Breast epithelium (tissue), 4 donors: ENCODE results near the gene MTCL1. TPM values are rescaled to one million over a fixed set of nuclear protein-coding genes. Genes with fewer than 3 reads are reported as not detected.

Experiments
- DNase-seq, 2 donors: peaks; one replicate each; pipeline ENCODE4 v3.0.0-alpha.2; 2019; ENCODE audit warnings: low spot score in 2 of 2
- H3K27ac ChIP-seq, 2 donors: fragments of 200-600 bp; sonication (generic) in 1 of 2; one replicate each; pipeline ENCODE4 v1.5.1; 2016 to 2019; ENCODE audit warnings: mild to moderate bottlenecking in 1 of 2
- H3K27me3 ChIP-seq, 2 donors: fragments of 200-600 bp; sonication (generic) in 1 of 2; one replicate each; pipeline versions ENCODE4 v1.5.1 to v1.6.0; 2017 to 2019; ENCODE audit warnings: control low read depth in 1 of 2, mild to moderate bottlenecking in 1 of 2
- H3K36me3 ChIP-seq: fragments of 200-600 bp; one replicate; pipeline ENCODE4 v1.5.1; 2019
- H3K4me1 ChIP-seq, 2 donors: fragments of 200-600 bp; sonication (generic); one replicate each; pipeline ENCODE4 v1.5.1; 2016 to 2019; ENCODE audit warnings: control low read depth in 1 of 2
- H3K4me3 ChIP-seq, 3 donors: fragments of 200-600 bp; sonication (generic); 1 replicate in 2 of 3; 2 replicates in 1 of 3; pipeline ENCODE4 v1.5.1; 2016 to 2019; ENCODE audit warnings: mild to moderate bottlenecking in 3 of 3, moderate library complexity in 2 of 3
- H3K9me3 ChIP-seq, 2 donors: fragments of 200-600 bp; sonication (generic) in 1 of 2; one replicate each; pipeline ENCODE4 v1.5.1; 2016 to 2019; ENCODE audit warnings: control low read depth in 1 of 2
- POLR2A ChIP-seq: fragments of 450-650 bp; IDR thresholded peaks from one replicate; pipeline ENCODE4 v1.6.1; 2016; ENCODE audit warnings: antibody characterized with exemption, mild to moderate bottlenecking, moderate library complexity
- POLR2AphosphoS5 ChIP-seq, 3 donors: sonication (generic); formaldehyde crosslinking; IDR thresholded peaks; one replicate each; pipeline ENCODE4 v1.6.1; 2017; ENCODE audit warnings: antibody characterized with exemption in 3 of 3
- intact Hi-C: fragments of 100-400 bp; cut with DNase I; formaldehyde crosslinking; loops from one replicate; pipeline ENCODE4 v1.15.1; 2023; ENCODE audit warnings: low total_unique reads
- total RNA-seq, 3 donors: library from RNA; depleted of rRNA; stranded (reverse); fragments of >200 nt; gene quantifications; one replicate each; pipeline ENCODE4 v1.1.0, GENCODE V29; 2016
- TF ChIP-seq, protein P1 (sequence below), 3 donors: fragments of 450-650 bp; IDR thresholded peaks; one replicate each; pipeline ENCODE4 v1.5.1; 2016 to 2017; ENCODE audit warnings: antibody characterized with exemption in 3 of 3, mild to moderate bottlenecking in 3 of 3, moderate library complexity in 3 of 3

Gene MTCL1
- total RNA-seq, 3 donors from 2014 or later = 4.9 to 9.1 (median 7.2) TPM

- H3K27ac ChIP-seq = no peak overlapping the region
- no peak for DNase-seq
- no peaks in the 10 kb centered on the region for H3K4me1 ChIP-seq
- H3K36me3 ChIP-seq = no peaks in the 10 kb centered on the region
- no peaks in the 10 kb centered on the region for H3K9me3 ChIP-seq
- H3K4me3 ChIP-seq = no peak overlapping the region
- intact Hi-C loops = no loop called here
- no peak for TF ChIP-seq POLR2AphosphoS5 (IDR thresholded peaks at IDR 0.05)
- TF ChIP-seq, protein P1, sequence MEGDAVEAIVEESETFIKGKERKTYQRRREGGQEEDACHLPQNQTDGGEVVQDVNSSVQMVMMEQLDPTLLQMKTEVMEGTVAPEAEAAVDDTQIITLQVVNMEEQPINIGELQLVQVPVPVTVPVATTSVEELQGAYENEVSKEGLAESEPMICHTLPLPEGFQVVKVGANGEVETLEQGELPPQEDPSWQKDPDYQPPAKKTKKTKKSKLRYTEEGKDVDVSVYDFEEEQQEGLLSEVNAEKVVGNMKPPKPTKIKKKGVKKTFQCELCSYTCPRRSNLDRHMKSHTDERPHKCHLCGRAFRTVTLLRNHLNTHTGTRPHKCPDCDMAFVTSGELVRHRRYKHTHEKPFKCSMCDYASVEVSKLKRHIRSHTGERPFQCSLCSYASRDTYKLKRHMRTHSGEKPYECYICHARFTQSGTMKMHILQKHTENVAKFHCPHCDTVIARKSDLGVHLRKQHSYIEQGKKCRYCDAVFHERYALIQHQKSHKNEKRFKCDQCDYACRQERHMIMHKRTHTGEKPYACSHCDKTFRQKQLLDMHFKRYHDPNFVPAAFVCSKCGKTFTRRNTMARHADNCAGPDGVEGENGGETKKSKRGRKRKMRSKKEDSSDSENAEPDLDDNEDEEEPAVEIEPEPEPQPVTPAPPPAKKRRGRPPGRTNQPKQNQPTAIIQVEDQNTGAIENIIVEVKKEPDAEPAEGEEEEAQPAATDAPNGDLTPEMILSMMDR (IDR thresholded peaks at IDR 0.05) = no peak
- TF ChIP-seq POLR2A = no peak
- H3K27me3 ChIP-seq = no peaks in the 10 kb centered on the region
Measured at GRCh38 chr18:8742387-8743361, 37.3 kb downstream of the MTCL1 start.

DNA sequence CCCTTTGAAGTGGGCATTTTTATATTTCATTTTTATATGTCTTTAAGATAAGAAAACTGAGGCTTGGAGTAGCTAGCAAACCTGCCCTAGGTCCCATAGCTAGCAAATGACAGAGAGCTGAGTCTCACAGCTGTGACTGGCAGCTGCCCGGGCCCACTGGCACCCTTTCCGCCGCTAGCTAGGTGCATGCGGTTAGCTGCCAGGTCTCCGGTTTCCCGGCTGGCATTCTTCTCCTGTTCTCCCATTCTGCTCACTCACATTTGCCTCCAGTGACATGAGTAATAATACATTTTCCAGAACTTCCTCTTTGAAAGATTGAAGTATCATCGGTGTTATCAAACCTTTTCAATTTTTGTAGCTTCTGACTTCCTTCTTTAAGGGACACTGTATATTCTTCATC is 38.7 kb downstream of the MTCL1 start:
- intact Hi-C loops = no loop called here
- no peak overlapping the region for H3K27ac ChIP-seq
- H3K4me3 ChIP-seq = no peak overlapping the region
- H3K36me3 ChIP-seq = no peaks in the 10 kb centered on the region
- no peaks in the 10 kb centered on the region for H3K9me3 ChIP-seq
- H3K27me3 ChIP-seq = no peaks in the 10 kb centered on the region
- no peaks in the 10 kb centered on the region for H3K4me1 ChIP-seq
- no peak for DNase-seq
- TF ChIP-seq POLR2AphosphoS5 (IDR thresholded peaks at IDR 0.05) (no peak), POLR2A (no peak)
- TF ChIP-seq, protein P1 (IDR thresholded peaks at IDR 0.05) = no peak

DNA sequence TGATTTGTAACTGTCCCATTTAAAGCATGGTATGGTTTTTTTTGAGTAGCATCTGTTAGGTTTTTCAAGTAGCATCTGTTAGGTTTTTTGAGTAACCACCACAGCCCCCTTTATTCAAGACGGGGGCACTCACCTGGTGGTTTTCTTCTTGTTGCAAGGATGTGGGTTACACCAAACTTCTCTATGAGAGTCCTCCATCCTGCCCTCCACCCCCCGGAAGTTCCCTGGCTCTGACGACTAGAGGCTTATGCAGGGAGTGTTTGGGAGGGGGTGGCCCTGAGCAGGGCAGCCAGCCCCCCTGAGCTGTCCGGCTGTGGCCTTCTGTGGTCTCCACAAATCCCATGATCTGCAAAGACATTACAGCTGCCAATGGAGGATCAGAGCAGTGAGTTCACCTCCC is 39.3 kb downstream of the MTCL1 start:
- Histone ChIP-seq H3K27me3 (no peaks in the 10 kb centered on the region), H3K27ac (no peak overlapping the region), H3K4me1 (no peaks in the 10 kb centered on the region), H3K4me3 (no peak overlapping the region), H3K9me3 (no peaks in the 10 kb centered on the region), H3K36me3 (no peaks in the 10 kb centered on the region)
- no peak for DNase-seq
- intact Hi-C loops = no loop called here
- TF ChIP-seq POLR2AphosphoS5 (IDR thresholded peaks at IDR 0.05) = no peak
- TF ChIP-seq, protein P1 (IDR thresholded peaks at IDR 0.05) = no peak
- TF ChIP-seq POLR2A = no peak

- TF ChIP-seq, protein P1 (IDR thresholded peaks at IDR 0.05) = no peak
- TF ChIP-seq POLR2A (no peak), POLR2AphosphoS5 (IDR thresholded peaks at IDR 0.05) (no peak)
- Histone ChIP-seq H3K4me3 (no peak overlapping the region), H3K27me3 (no peaks in the 10 kb centered on the region), H3K4me1 (no peaks in the 10 kb centered on the region), H3K9me3 (no peaks in the 10 kb centered on the region), H3K36me3 (no peaks in the 10 kb centered on the region), H3K27ac (no peak overlapping the region)
- intact Hi-C loops = no loop called here
- DNase-seq = no peak
Measured at GRCh38 chr18:8745355-8746014, 40.1 kb downstream of the MTCL1 start.

DNA sequence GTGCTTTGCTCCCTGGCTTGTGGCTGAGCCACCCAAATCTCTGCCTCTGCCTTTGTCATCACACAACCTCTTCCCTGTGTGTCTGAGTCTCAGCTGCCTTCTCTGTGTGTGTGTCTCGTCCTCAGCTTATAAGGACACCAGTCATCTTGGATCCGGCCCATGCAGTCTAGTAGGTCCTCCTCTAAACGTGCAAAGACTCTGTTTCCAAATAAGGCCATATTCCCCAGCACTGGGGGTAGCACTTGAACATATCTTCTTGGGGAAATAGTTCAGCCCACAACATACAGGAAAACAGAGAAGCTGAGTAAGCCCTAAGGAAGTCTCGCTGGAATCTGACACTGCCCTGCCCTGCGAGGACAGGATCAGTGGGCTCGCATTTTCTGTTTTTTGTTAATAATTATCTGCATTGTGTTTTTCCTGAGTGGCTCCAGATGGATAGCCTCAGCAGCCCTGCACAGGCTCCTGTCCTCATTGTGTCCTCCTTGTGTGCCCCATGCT is 42.1 kb downstream of the MTCL1 start:
- TF ChIP-seq POLR2A (no peak), POLR2AphosphoS5 (IDR thresholded peaks at IDR 0.05) (no peak)
- TF ChIP-seq, protein P1 (IDR thresholded peaks at IDR 0.05) = no peak
- Histone ChIP-seq H3K9me3 (no peaks in the 10 kb centered on the region), H3K4me3 (no peak overlapping the region), H3K27me3 (no peaks in the 10 kb centered on the region), H3K4me1 (no peaks in the 10 kb centered on the region), H3K27ac (peak overlapping the region in 1 of 2 donors; percentile 54), H3K36me3 (no peaks in the 10 kb centered on the region)
- intact Hi-C loops = no loop called here
- no peak for DNase-seq
